ENCODE data around the gene CRY2. TPM values are rescaled to one million over a fixed set of nuclear protein-coding genes. Genes with fewer than 3 reads are reported as not detected.
A peak's percentile ranks its signal among the peaks of the same experiment; 100 is the strongest.

The CRY2 gene
- total RNA-seq, 2 experiments from 2014 or later: 12.3 to 15.7 TPM

GRCh38 chr11:45925550-45925949 lies 78.3 kb downstream of the CRY2 start:
- ChIA-PET POLR2A (interaction anchor here (0.5 kb wide), 1 partner anchor 842 kb away, joined by 3 read pairs; no protein-coding TSS in a partner anchor), CTCF (interaction anchor here (0.5 to 1.1 kb wide), 2 partner anchors 52 to 426 kb away, joined by 3 read pairs; no protein-coding TSS in a partner anchor)
- peaks cover 25% of the 10 kb centered on the region for H3K4me1 Mint-ChIP-seq (ENCODE audit: low read depth)
- ATAC-seq: no peak
- intact Hi-C loops (cut with micrococcal nuclease): no loop called here
- no peak for DNase-seq
- no peaks in the 10 kb centered on the region for H3K36me3 Mint-ChIP-seq (ENCODE audit: low read depth)
- no peak for TF ChIP-seq CTCF (IDR thresholded peaks at IDR 0.05)
- no peaks in the 10 kb centered on the region for H3K9me3 Mint-ChIP-seq
- no peak overlapping the region for H3K27ac Mint-ChIP-seq
- H3K27me3 Mint-ChIP-seq: peaks cover 5% of the 10 kb centered on the region
- no peak overlapping the region for H3K4me3 Mint-ChIP-seq

- H3K27me3 Mint-ChIP-seq: peaks cover 5% of the 10 kb centered on the region
- ATAC-seq (no peak), DNase-seq (no peak)
- H3K4me1 Mint-ChIP-seq (ENCODE audit: low read depth): peaks cover 29% of the 10 kb centered on the region
- H3K9me3 Mint-ChIP-seq: no peaks in the 10 kb centered on the region
- POLR2A ChIA-PET: interaction anchor here (0.5 kb wide), 1 partner anchor 842 kb away, joined by 3 read pairs; no protein-coding TSS in a partner anchor
- no peak overlapping the region for H3K27ac Mint-ChIP-seq
- no peaks in the 10 kb centered on the region for H3K36me3 Mint-ChIP-seq (ENCODE audit: low read depth)
- CTCF ChIA-PET: interaction anchor here (0.5 kb wide), 1 partner anchor 426 kb away, joined by 3 read pairs; no protein-coding TSS in a partner anchor
- no peak for TF ChIP-seq CTCF (IDR thresholded peaks at IDR 0.05)
- intact Hi-C loops (cut with micrococcal nuclease): no loop called here
- H3K4me3 Mint-ChIP-seq: no peak overlapping the region
These were observed 78.7 kb downstream of the CRY2 start for GRCh38 chr11:45926001-45926401.

- H3K4me1 Mint-ChIP-seq (ENCODE audit: low read depth): peaks cover 28% of the 10 kb centered on the region
- ChIA-PET POLR2A (interaction anchor here (1.1 kb wide), 1 partner anchor 9 kb away, joined by 3 read pairs; the partner anchor contains the start of gene PEX16), CTCF (interaction anchor here (1.0 kb wide), 1 partner anchor 80 kb away, joined by 3 read pairs; no protein-coding TSS in a partner anchor)
These were observed 79.5 kb downstream of the CRY2 start for GRCh38 chr11:45926536-45927331.

GRCh38 chr11:45927332-45927683 lies 80.0 kb downstream of the CRY2 start:
- intact Hi-C loops (cut with micrococcal nuclease): no loop called here
- peak; percentile 36 for DNase-seq
- ATAC-seq: peak; percentile 46
- peaks cover 3% of the 10 kb centered on the region for H3K27me3 Mint-ChIP-seq
- peak overlapping the region; percentile 27 for H3K27ac Mint-ChIP-seq
- no peaks in the 10 kb centered on the region for H3K36me3 Mint-ChIP-seq (ENCODE audit: low read depth)
- no peak for TF ChIP-seq CTCF (IDR thresholded peaks at IDR 0.05)
- no peak overlapping the region for H3K4me3 Mint-ChIP-seq
- ChIA-PET CTCF (interaction anchor here (1.0 kb wide), 1 partner anchor 79 kb away, joined by 3 read pairs; no protein-coding TSS in a partner anchor), POLR2A (interaction anchor here (1.1 kb wide), 1 partner anchor 9 kb away, joined by 3 read pairs; the partner anchor contains the start of gene PEX16)
- H3K9me3 Mint-ChIP-seq: no peaks in the 10 kb centered on the region
- peaks cover 28% of the 10 kb centered on the region for H3K4me1 Mint-ChIP-seq (ENCODE audit: low read depth)

More at GRCh38 chr11:45926536-45927331, 79.5 kb downstream of the CRY2 start:
- Mint-ChIP-seq H3K27me3 (peaks cover 3% of the 10 kb centered on the region), H3K36me3 (ENCODE audit: low read depth) (no peaks in the 10 kb centered on the region), H3K27ac (peak overlapping the region; percentile 27), H3K4me3 (no peak overlapping the region), H3K9me3 (no peaks in the 10 kb centered on the region)
- intact Hi-C loops (cut with micrococcal nuclease): no loop called here
- TF ChIP-seq CTCF (IDR thresholded peaks at IDR 0.05): no peak
- DNase-seq (no peak), ATAC-seq (no peak)

Data from activated CD8-positive, alpha-beta T cell treated with anti-CD3 and anti-CD28 coated beads for 36 hours (primary cell).